Tibial artery (tissue), 4 donors: ENCODE results near the gene PADI3.
"Not testable (repeated sequence)": the region's sequence is repeated elsewhere in the genome, so short reads cannot be mapped to it uniquely, and the experiment has no call there.

Source experiments
- DNase-seq, 2 donors: peaks; one replicate each; pipeline ENCODE4 v3.0.0-alpha.2; 2019
- H3K27ac ChIP-seq, 2 donors: fragments of 200-600 bp; sonication (generic) in 1 of 2; 1 replicate in 1 of 2; 2 replicates in 1 of 2; pipeline ENCODE4 v1.5.1; 2018 to 2019; ENCODE audit warnings: mild to moderate bottlenecking in 1 of 2
- H3K27me3 ChIP-seq, 2 donors: fragments of 200-600 bp; sonication (generic) in 1 of 2; one replicate each; pipeline versions ENCODE4 v1.5.1 to v1.6.0; 2016 to 2019
- H3K36me3 ChIP-seq, 3 donors: fragments of 200-600 bp; sonication (generic) in 2 of 3; one replicate each; pipeline ENCODE4 v1.5.1; 2016 to 2019; ENCODE audit warnings: mild to moderate bottlenecking in 2 of 3
- H3K4me1 ChIP-seq, 4 donors: fragments of 200-600 bp; sonication (generic) in 2 of 4; 1 replicate in 3 of 4; 2 replicates in 1 of 4; pipeline ENCODE4 v1.5.1; 2016 to 2019
- H3K4me3 ChIP-seq, 2 donors: fragments of 200-600 bp; sonication (generic) in 1 of 2; 1 replicate in 1 of 2; 2 replicates in 1 of 2; pipeline ENCODE4 v1.5.1; 2018 to 2019; ENCODE audit warnings: mild to moderate bottlenecking in 2 of 2
- H3K9me3 ChIP-seq, 3 donors: fragments of 200-600 bp; sonication (generic) in 1 of 3; one replicate each; pipeline ENCODE4 v1.5.1; 2016 to 2019
- intact Hi-C: fragments of 100-400 bp; cut with DNase I; formaldehyde crosslinking; loops from one replicate; pipeline ENCODE4 v1.15.0; 2023; ENCODE audit warnings: low total_unique reads
- TF ChIP-seq, protein P1 (sequence below), 2 experiments: fragments of 200-600 bp in 1 of 2; fragments of 450-650 bp in 1 of 2; IDR thresholded peaks; one replicate each; pipeline ENCODE4 v1.5.1; 2017 to 2019; ENCODE audit warnings: antibody characterized with exemption in 2 of 2, mild to moderate bottlenecking in 1 of 2, moderate library complexity in 1 of 2

The PADI3 gene

DNA sequence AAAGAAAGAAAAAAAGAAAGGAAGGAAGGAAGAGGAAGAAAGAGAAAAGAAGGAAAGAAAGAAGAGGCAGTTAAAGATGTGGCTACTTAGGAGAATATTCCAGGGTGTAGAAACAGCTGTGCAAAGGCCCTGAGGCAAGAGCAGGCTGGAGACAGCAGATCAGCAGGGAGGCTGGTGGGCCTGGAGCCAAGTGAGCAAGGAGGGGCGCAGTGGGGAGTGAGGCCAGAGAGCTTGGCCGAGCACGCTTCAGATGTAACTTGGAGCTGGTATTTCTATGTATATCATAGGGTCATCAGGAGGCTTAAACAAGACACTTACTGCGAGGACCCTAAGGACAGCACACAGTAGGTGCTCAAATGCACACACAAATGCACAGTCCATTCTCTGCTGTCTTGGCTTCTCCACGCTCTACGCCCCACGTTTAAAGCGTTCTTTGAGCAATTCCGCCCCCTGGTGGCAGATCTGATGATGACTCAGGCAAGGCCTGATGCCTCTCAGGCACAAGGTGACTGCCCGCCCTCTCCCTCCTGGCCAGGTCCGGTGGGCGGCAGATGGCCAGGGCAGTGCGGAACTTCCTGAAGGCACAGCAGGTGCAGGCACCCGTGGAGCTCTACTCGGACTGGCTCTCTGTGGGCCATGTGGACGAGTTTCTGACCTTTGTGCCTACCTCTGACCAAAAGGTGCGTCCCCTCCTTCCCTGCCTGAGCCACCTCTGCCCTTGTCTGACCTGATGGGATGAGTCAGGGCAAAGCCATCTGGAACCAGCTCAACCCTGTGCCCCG lies 11.9 kb upstream of the PADI3 start:
- Histone ChIP-seq H3K9me3 (no peaks in the 10 kb centered on the region), H3K4me1 (peaks cover 0 to 6% (median 2%) of the 10 kb centered on the region in 4 donors), H3K27ac (no peak overlapping the region), H3K27me3 (peaks cover 0 to 5% of the 10 kb centered on the region in 2 donors), H3K36me3 (no peaks in the 10 kb centered on the region), H3K4me3 (no peak overlapping the region)
- intact Hi-C loops: loop anchor here (5.0 kb wide), 1 partner anchor 180 kb away; no protein-coding TSS in a partner anchor
- TF ChIP-seq, protein P1, sequence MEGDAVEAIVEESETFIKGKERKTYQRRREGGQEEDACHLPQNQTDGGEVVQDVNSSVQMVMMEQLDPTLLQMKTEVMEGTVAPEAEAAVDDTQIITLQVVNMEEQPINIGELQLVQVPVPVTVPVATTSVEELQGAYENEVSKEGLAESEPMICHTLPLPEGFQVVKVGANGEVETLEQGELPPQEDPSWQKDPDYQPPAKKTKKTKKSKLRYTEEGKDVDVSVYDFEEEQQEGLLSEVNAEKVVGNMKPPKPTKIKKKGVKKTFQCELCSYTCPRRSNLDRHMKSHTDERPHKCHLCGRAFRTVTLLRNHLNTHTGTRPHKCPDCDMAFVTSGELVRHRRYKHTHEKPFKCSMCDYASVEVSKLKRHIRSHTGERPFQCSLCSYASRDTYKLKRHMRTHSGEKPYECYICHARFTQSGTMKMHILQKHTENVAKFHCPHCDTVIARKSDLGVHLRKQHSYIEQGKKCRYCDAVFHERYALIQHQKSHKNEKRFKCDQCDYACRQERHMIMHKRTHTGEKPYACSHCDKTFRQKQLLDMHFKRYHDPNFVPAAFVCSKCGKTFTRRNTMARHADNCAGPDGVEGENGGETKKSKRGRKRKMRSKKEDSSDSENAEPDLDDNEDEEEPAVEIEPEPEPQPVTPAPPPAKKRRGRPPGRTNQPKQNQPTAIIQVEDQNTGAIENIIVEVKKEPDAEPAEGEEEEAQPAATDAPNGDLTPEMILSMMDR (IDR thresholded peaks at IDR 0.05): peak; percentile 87 to 92
- peak; percentile 80 to 85 for DNase-seq

DNA sequence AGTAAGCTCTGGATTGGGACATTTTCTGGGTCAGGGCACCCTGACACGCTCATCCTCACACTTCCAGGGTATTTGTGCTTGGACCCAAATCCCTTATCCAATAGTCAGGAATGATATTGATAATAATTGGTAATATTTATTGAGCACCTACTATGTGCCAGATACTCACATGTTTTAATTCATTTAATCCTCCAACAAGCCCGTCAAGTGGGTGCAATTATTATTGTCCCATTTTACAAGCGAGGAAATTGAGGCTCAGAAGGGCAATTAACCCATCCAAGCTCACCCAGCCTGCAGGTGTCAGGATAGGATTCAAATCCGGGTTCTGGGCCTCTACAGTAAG lies 11.4 kb upstream of the PADI3 start:
- no peaks in the 10 kb centered on the region for H3K9me3 ChIP-seq
- TF ChIP-seq, protein P1 (IDR thresholded peaks at IDR 0.05): no peak
- intact Hi-C loops: loop anchor here (5.0 kb wide), 1 partner anchor 180 kb away; no protein-coding TSS in a partner anchor
- no peak overlapping the region for H3K27ac ChIP-seq
- no peak for DNase-seq
- peaks cover 0 to 9% of the 10 kb centered on the region in 2 donors for H3K27me3 ChIP-seq
- no peaks in the 10 kb centered on the region for H3K36me3 ChIP-seq
- H3K4me1 ChIP-seq: peaks cover 0 to 6% (median 2%) of the 10 kb centered on the region in 4 donors
- no peak overlapping the region for H3K4me3 ChIP-seq

DNA sequence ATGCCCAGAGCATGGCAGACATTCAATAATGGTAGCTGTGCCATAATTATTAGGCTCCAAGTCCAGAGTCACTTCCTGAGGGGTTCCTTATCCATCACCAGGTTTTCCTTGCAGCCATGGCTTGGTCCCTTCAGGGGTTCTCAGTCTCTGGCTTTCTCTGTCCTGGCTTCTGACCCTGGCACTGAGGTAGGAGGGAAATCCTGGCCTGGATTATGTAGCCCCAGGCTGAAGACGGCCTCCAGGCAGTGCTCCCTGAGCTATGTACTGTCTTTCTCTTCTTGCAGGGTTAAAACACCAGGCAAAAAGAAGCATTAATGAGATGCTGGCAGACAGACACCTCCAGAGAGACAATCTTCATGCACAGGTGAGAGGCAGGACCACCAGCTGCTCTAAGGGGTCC lies 9.5 kb upstream of the PADI3 start:
- Histone ChIP-seq H3K27ac (no peak overlapping the region), H3K4me3 (no peak overlapping the region), H3K36me3 (no peaks in the 10 kb centered on the region), H3K4me1 (peaks cover 0 to 3% (median 0%) of the 10 kb centered on the region in 4 donors), H3K9me3 (no peaks in the 10 kb centered on the region), H3K27me3 (peaks cover 0 to 12% of the 10 kb centered on the region in 2 donors)
- TF ChIP-seq, protein P1 (IDR thresholded peaks at IDR 0.05): no peak
- no peak for DNase-seq
- intact Hi-C loops: loop anchor here (5.0 kb wide), 1 partner anchor 182 kb away; no protein-coding TSS in a partner anchor

DNA sequence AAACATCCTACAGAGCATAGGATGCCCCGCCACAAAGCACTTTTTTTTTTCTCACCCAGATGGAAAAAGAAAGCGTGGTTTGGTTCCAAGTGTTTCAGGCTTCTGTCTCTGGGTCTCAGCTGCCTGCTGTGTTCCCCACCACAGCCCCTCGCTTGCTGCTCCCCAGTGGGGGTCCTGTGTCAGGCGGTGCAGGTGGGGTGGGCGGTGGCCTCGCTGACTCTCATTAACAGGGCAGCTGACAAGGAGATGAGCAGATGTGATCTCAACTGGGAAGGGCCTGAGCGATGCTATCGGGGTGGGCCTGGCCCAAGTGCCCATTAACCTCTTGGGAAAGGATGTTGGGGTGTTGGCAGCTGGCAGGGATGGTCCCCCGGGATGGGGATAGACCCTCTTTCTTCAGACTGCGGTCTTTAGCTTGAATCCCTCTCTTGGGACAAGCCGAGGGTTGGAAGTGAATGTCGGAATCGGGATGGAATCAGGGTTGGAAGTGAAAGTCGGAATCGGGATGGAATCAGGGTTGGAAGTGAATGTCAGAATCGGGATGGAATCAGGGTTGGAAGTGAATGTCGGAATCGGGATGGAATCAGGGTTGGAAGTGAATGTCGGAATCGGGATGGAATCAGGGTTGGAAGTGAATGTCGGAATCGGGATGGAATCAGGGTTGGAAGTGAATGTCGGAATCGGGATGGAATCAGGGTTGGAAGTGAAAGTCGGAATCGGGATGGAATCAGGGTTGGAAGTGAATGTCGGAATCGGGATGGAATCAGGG lies 7.7 kb upstream of the PADI3 start:
- H3K27me3 ChIP-seq, intact Hi-C loops, H3K27ac ChIP-seq, H3K4me3 ChIP-seq, H3K9me3 ChIP-seq, DNase-seq, H3K36me3 ChIP-seq, H3K4me1 ChIP-seq: not testable (repeated sequence)

DNA sequence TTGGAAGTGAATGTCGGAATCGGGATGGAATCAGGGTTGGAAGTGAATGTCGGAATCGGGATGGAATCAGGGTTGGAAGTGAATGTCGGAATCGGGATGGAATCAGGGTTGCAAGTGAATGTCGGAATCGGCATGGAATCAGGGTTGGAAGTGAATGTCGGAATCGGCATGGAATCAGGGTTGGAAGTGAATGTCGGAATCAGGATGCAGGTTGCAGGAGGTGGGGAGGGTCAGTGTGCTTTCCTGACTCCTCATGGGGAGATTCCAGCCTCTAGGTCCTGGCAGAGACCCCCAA lies 7.2 kb upstream of the PADI3 start:
- H3K9me3 ChIP-seq, intact Hi-C loops: not testable (repeated sequence)
- H3K27me3 ChIP-seq: peaks cover 0 to 13% of the 10 kb centered on the region in 2 donors

DNA sequence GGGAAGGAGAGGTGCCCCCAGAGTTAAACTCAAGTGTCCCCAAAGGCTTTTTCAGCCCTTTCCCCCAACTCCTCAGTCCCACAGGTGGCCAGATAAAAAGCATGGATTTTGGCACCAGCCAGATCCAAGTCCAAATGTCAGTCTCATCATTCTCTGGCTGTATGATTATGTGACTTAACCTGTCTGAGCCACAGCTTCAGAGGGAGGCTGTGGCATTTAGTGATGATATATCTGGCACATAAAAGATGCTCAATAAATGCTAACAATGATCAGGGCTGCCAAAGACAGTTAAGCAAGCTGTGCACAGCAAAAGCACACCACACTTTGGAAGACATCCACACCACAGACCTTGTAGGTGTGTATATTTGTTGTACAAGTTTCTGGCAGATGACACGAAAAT lies 5.6 kb upstream of the PADI3 start:
- intact Hi-C loops: no loop called here
- TF ChIP-seq, protein P1 (IDR thresholded peaks at IDR 0.05): no peak
- Histone ChIP-seq H3K27ac (no peak overlapping the region), H3K4me3 (no peak overlapping the region), H3K4me1 (no peaks in the 10 kb centered on the region), H3K36me3 (no peaks in the 10 kb centered on the region), H3K9me3 (no peaks in the 10 kb centered on the region), H3K27me3 (peaks cover 0 to 19% of the 10 kb centered on the region in 2 donors)
- no peak for DNase-seq

More for the DNA sequence above, 7.2 kb upstream of the PADI3 start:
- H3K36me3 ChIP-seq, H3K4me3 ChIP-seq, H3K27ac ChIP-seq, H3K4me1 ChIP-seq, DNase-seq: not testable (repeated sequence)
